Neural cell (in vitro differentiated cells): ENCODE results near the gene CBFA2T2. TPM values are rescaled to one million over a fixed set of nuclear protein-coding genes. Genes with fewer than 3 reads are reported as not detected.

Experiments used
- H2AFZ ChIP-seq: fragments of 200-600, 300-800 bp; sonication (generic), shearing (Covaris generic); 2 replicates; pipeline ENCODE4 v1.6.0; 2014; ENCODE audit warnings: low read depth, mild to moderate bottlenecking, antibody characterized with exemption, low read length, moderate library complexity
- H3F3A ChIP-seq: fragments of 200-600 bp; shearing (Covaris generic); 2 replicates; pipeline ENCODE4 v1.6.1; 2016; ENCODE audit warnings: mild to moderate bottlenecking, moderate library complexity, mixed read lengths, antibody characterized with exemption, low read length; ENCODE audit not compliant: insufficient read depth, poor library complexity, severe bottlenecking
- H3K27ac ChIP-seq: fragments of 200-600, 300-800 bp; sonication (generic), shearing (Covaris generic); 2 replicates; pipeline ENCODE4 v1.5.1; 2014; ENCODE audit warnings: mild to moderate bottlenecking, low read length, moderate library complexity
- H3K27me3 ChIP-seq: fragments of 300-800, 200-600 bp; sonication (generic), shearing (Covaris generic); 2 replicates; pipeline ENCODE4 v1.6.0; 2014; ENCODE audit warnings: mild to moderate bottlenecking, low read depth, low read length, moderate library complexity; ENCODE audit not compliant: insufficient read depth
- H3K36me3 ChIP-seq: fragments of 300-800, 200-600 bp; sonication (generic), shearing (Covaris generic); 2 replicates; pipeline ENCODE4 v1.5.1; 2014; ENCODE audit warnings: mild to moderate bottlenecking, antibody characterized with exemption, low read length, moderate library complexity; ENCODE audit not compliant: insufficient read depth
- H3K4me2 ChIP-seq: fragments of 300-800, 200-600 bp; sonication (generic), shearing (Covaris generic); 2 replicates; pipeline ENCODE4 v1.6.0; 2014; ENCODE audit warnings: mild to moderate bottlenecking, low read length
- H3K4me3 ChIP-seq: fragments of 300-800, 200-600 bp; sonication (generic), shearing (Covaris generic); 2 replicates; pipeline ENCODE4 v1.5.1; 2014; ENCODE audit warnings: mild to moderate bottlenecking, low read length, moderate library complexity
- H3K79me2 ChIP-seq: fragments of 200-600 bp; shearing (Covaris generic); replicated peaks from 2 replicates; pipeline ENCODE4 v1.6.0; 2014; ENCODE audit warnings: mild to moderate bottlenecking, low read length, moderate library complexity; ENCODE audit not compliant: insufficient read depth
- H3K9ac ChIP-seq: fragments of 300-800, 200-600 bp; sonication (generic), shearing (Covaris generic); 2 replicates; pipeline ENCODE4 v1.6.1; 2016; ENCODE audit warnings: mild to moderate bottlenecking, low read length, mixed read lengths
- H3K9me2 ChIP-seq: fragments of 200-600 bp; shearing (Covaris generic); 2 replicates; pipeline ENCODE4 v1.6.1; 2016; ENCODE audit warnings: mild to moderate bottlenecking, low read length, mixed read lengths; ENCODE audit not compliant: insufficient read depth
- H3K9me3 ChIP-seq: fragments of 200-600, 300-800 bp; sonication (generic), shearing (Covaris generic); 2 replicates; pipeline ENCODE4 v1.6.1; 2016; ENCODE audit warnings: mild to moderate bottlenecking, mixed run types, low read length, moderate library complexity, mixed read lengths
- H4K20me1 ChIP-seq: fragments of 200-600 bp; shearing (Covaris generic); 2 replicates; pipeline ENCODE4 v1.6.1; 2016; ENCODE audit warnings: mild to moderate bottlenecking, mixed run types; ENCODE audit not compliant: insufficient read depth
- EP300 ChIP-seq: fragments of 450-650 bp; conservative IDR thresholded peaks from 2 replicates; pipeline ENCODE4 v1.6.1; 2014; ENCODE audit warnings: antibody characterized with exemption, mild to moderate bottlenecking, moderate library complexity; ENCODE audit not compliant: poor library complexity, severe bottlenecking
- EZH2 ChIP-seq: fragments of 200-600, 300-800 bp; shearing (Covaris generic), sonication (generic); IDR thresholded peaks from 2 replicates; pipeline ENCODE4 v1.6.1; 2014; ENCODE audit warnings: antibody characterized with exemption, low read length, borderline replicate concordance, mild to moderate bottlenecking; ENCODE audit not compliant: insufficient read depth, poor library complexity, severe bottlenecking
- MXI1 ChIP-seq: fragments of 450-650 bp; conservative IDR thresholded peaks from 2 replicates; pipeline ENCODE4 v1.6.1; 2014; ENCODE audit warnings: antibody characterized with exemption, mild to moderate bottlenecking; ENCODE audit not compliant: poor library complexity, severe bottlenecking
- POLR2AphosphoS5 ChIP-seq: IDR thresholded peaks from 2 replicates; pipeline ENCODE4 v1.6.1; 2012
- RAD21 ChIP-seq: fragments of 450-650 bp; conservative IDR thresholded peaks from 2 replicates; pipeline ENCODE4 v1.6.1; 2014; ENCODE audit warnings: antibody characterized with exemption, mild to moderate bottlenecking, moderate library complexity
- REST ChIP-seq: IDR thresholded peaks from 2 replicates; pipeline ENCODE4 v1.6.1; 2012; ENCODE audit warnings: borderline replicate concordance
- SMC3 ChIP-seq: fragments of 450-650 bp; conservative IDR thresholded peaks from 2 replicates; pipeline ENCODE4 v1.6.1; 2014; ENCODE audit warnings: antibody characterized with exemption, mild to moderate bottlenecking, moderate library complexity; ENCODE audit not compliant: poor library complexity
- TAF1 ChIP-seq: IDR thresholded peaks from 2 replicates; pipeline ENCODE4 v1.6.1; 2012; ENCODE audit warnings: low read depth
- polyA plus RNA-seq: library from polyadenylated mRNA; depleted of rRNA; stranded (reverse); fragments of >200 nt; gene quantifications from 2 replicates; pipeline ENCODE4 v1.2.3, GENCODE V29; 2014
- TF ChIP-seq, protein P1 (sequence below): fragments of 450-650 bp; IDR thresholded peaks from 2 replicates; pipeline ENCODE4 v1.5.1; 2014; ENCODE audit warnings: antibody characterized with exemption, mild to moderate bottlenecking, moderate library complexity; ENCODE audit not compliant: poor library complexity, severe bottlenecking

The CBFA2T2 gene
- polyA plus RNA-seq, 1 donor from 2014 or later = 15.9 TPM

GRCh38 chr20:33669224-33669623 is 179.3 kb downstream of the CBFA2T2 start:
- Histone ChIP-seq H3K79me2 (no peaks in the 10 kb centered on the region), H3K9me3 (no peaks in the 10 kb centered on the region), H3F3A (no peaks in the 10 kb centered on the region), H3K4me3 (no peak overlapping the region), H3K9ac (no peak overlapping the region), H3K9me2 (no peaks in the 10 kb centered on the region), H3K36me3 (no peaks in the 10 kb centered on the region), H3K4me2 (no peak overlapping the region), H3K27me3 (no peaks in the 10 kb centered on the region), H4K20me1 (no peaks in the 10 kb centered on the region), H2AFZ (no peak overlapping the region), H3K27ac (no peak overlapping the region)
- TF ChIP-seq TAF1 (no peak), POLR2AphosphoS5 (no peak), SMC3 (no peak), RAD21 (no peak), MXI1 (no peak), REST (no peak), EP300 (no peak), EZH2 (no peak)
- TF ChIP-seq, protein P1, sequence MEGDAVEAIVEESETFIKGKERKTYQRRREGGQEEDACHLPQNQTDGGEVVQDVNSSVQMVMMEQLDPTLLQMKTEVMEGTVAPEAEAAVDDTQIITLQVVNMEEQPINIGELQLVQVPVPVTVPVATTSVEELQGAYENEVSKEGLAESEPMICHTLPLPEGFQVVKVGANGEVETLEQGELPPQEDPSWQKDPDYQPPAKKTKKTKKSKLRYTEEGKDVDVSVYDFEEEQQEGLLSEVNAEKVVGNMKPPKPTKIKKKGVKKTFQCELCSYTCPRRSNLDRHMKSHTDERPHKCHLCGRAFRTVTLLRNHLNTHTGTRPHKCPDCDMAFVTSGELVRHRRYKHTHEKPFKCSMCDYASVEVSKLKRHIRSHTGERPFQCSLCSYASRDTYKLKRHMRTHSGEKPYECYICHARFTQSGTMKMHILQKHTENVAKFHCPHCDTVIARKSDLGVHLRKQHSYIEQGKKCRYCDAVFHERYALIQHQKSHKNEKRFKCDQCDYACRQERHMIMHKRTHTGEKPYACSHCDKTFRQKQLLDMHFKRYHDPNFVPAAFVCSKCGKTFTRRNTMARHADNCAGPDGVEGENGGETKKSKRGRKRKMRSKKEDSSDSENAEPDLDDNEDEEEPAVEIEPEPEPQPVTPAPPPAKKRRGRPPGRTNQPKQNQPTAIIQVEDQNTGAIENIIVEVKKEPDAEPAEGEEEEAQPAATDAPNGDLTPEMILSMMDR = no peak

DNA sequence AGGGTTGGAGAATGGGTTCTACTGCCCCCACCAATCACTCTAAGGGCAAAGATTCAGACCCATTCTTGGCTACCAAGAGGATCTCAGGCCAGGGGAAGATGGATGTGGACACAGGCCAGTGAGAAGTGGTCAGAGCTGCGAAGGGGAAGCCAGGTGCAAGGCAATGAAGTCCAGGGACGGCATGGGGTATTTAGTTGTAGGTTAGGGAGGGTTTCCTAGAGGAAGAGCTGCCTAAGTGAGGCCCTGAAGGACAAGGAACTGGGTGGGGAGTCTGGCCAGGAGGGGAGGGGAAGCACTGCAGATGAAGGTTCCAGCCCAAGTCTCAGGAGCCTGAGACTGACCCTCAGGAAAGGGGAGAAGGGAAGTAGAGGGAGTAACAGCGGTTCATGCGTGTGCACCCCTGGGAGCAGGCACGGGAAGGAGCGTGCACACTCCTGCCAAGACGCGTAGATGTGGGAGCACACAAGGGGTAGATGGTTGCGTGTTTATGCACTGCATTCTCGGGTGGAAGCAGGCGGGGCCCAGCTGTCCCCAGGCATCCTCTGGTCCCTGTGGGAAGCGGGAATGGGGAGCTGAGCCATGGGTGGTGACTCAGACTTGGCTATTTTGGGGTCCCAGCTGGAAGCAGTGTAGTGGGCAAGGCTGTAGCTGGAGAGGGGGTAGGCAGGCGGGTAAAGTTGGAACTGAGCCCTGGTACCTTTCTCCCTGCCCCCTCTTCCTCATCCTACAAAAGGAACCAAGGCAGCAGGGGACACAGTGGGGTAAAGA is 180.2 kb downstream of the CBFA2T2 start:
- Histone ChIP-seq H3K79me2 (no peaks in the 10 kb centered on the region), H3K9me3 (no peaks in the 10 kb centered on the region), H3K27ac (no peak overlapping the region), H4K20me1 (no peaks in the 10 kb centered on the region), H3K36me3 (no peaks in the 10 kb centered on the region), H2AFZ (no peak overlapping the region), H3K4me3 (no peak overlapping the region), H3K4me2 (no peak overlapping the region), H3K9me2 (no peaks in the 10 kb centered on the region), H3K9ac (no peak overlapping the region), H3F3A (peaks cover 4% of the 10 kb centered on the region), H3K27me3 (no peaks in the 10 kb centered on the region)
- no peak for TF ChIP-seq POLR2AphosphoS5
- TF ChIP-seq EZH2 = no peak
